ENCODE measurements around the gene NTN4. TPM values are rescaled to one million over a fixed set of nuclear protein-coding genes. Genes with fewer than 3 reads are reported as not detected.

The NTN4 gene
- total and polyA plus RNA-seq, 10 of the 15 experiments (the other 5 are each of a cell fraction or from before 2014, with no cell fraction given): 0.15 TPM; not detected in 9

DNA sequence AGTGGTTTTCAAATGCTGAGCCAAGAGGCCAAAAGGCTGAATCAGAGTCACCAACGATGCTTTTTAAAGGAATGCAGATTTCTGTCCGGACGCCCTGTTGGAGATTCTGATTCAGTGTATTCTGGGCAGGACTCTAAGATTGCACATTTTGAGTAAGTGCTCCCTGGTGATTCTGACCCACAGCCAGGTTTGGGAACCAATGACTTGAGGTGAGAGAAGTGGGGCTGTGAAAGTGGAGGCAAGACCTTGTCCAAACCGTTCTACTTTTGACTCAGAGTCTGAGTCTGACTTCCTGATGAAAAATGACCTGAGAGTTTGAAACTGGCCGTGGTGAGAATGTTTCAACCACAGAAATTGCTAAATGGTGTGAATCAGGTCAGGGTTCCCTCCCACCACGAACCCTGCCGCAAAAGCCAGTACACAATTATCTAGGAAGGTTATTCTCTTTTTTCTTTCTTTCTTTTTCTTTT lies 90.2 kb downstream of the NTN4 start (continued):
- TF ChIP-seq, protein P1, sequence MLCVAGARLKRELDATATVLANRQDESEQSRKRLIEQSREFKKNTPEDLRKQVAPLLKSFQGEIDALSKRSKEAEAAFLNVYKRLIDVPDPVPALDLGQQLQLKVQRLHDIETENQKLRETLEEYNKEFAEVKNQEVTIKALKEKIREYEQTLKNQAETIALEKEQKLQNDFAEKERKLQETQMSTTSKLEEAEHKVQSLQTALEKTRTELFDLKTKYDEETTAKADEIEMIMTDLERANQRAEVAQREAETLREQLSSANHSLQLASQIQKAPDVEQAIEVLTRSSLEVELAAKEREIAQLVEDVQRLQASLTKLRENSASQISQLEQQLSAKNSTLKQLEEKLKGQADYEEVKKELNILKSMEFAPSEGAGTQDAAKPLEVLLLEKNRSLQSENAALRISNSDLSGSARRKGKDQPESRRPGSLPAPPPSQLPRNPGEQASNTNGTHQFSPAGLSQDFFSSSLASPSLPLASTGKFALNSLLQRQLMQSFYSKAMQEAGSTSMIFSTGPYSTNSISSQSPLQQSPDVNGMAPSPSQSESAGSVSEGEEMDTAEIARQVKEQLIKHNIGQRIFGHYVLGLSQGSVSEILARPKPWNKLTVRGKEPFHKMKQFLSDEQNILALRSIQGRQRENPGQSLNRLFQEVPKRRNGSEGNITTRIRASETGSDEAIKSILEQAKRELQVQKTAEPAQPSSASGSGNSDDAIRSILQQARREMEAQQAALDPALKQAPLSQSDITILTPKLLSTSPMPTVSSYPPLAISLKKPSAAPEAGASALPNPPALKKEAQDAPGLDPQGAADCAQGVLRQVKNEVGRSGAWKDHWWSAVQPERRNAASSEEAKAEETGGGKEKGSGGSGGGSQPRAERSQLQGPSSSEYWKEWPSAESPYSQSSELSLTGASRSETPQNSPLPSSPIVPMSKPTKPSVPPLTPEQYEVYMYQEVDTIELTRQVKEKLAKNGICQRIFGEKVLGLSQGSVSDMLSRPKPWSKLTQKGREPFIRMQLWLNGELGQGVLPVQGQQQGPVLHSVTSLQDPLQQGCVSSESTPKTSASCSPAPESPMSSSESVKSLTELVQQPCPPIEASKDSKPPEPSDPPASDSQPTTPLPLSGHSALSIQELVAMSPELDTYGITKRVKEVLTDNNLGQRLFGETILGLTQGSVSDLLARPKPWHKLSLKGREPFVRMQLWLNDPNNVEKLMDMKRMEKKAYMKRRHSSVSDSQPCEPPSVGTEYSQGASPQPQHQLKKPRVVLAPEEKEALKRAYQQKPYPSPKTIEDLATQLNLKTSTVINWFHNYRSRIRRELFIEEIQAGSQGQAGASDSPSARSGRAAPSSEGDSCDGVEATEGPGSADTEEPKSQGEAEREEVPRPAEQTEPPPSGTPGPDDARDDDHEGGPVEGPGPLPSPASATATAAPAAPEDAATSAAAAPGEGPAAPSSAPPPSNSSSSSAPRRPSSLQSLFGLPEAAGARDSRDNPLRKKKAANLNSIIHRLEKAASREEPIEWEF (IDR thresholded peaks at IDR 0.05; ENCODE audit: insufficient replicate concordance, low read depth, low read length): no peak
- TF ChIP-seq, protein P2, sequence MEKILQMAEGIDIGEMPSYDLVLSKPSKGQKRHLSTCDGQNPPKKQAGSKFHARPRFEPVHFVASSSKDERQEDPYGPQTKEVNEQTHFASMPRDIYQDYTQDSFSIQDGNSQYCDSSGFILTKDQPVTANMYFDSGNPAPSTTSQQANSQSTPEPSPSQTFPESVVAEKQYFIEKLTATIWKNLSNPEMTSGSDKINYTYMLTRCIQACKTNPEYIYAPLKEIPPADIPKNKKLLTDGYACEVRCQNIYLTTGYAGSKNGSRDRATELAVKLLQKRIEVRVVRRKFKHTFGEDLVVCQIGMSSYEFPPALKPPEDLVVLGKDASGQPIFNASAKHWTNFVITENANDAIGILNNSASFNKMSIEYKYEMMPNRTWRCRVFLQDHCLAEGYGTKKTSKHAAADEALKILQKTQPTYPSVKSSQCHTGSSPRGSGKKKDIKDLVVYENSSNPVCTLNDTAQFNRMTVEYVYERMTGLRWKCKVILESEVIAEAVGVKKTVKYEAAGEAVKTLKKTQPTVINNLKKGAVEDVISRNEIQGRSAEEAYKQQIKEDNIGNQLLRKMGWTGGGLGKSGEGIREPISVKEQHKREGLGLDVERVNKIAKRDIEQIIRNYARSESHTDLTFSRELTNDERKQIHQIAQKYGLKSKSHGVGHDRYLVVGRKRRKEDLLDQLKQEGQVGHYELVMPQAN (conservative IDR thresholded peaks at IDR 0.05): no peak
- TF ChIP-seq HDAC2 (IDR thresholded peaks at IDR 0.05): no peak
- peak; percentile 68; the same call in 1 of the 2 replicates for TF ChIP-seq TCF3 (IDR thresholded peaks at IDR 0.05; ENCODE audit: borderline replicate concordance, insufficient read depth, low read depth, low read length)
- TF ChIP-seq EGR1 (IDR thresholded peaks at IDR 0.05; ENCODE audit: borderline replicate concordance in 1 of 2, low read depth in 2 of 2, low read length in 2 of 2): no peak
- peak; percentile 81 for TF ChIP-seq CBFB (IDR thresholded peaks at IDR 0.05; ENCODE audit: low read depth)
- peak; percentile 98 for TF ChIP-seq IRF4 (IDR thresholded peaks at IDR 0.05; ENCODE audit: low read depth, low read length)
- TF ChIP-seq, protein P3, sequence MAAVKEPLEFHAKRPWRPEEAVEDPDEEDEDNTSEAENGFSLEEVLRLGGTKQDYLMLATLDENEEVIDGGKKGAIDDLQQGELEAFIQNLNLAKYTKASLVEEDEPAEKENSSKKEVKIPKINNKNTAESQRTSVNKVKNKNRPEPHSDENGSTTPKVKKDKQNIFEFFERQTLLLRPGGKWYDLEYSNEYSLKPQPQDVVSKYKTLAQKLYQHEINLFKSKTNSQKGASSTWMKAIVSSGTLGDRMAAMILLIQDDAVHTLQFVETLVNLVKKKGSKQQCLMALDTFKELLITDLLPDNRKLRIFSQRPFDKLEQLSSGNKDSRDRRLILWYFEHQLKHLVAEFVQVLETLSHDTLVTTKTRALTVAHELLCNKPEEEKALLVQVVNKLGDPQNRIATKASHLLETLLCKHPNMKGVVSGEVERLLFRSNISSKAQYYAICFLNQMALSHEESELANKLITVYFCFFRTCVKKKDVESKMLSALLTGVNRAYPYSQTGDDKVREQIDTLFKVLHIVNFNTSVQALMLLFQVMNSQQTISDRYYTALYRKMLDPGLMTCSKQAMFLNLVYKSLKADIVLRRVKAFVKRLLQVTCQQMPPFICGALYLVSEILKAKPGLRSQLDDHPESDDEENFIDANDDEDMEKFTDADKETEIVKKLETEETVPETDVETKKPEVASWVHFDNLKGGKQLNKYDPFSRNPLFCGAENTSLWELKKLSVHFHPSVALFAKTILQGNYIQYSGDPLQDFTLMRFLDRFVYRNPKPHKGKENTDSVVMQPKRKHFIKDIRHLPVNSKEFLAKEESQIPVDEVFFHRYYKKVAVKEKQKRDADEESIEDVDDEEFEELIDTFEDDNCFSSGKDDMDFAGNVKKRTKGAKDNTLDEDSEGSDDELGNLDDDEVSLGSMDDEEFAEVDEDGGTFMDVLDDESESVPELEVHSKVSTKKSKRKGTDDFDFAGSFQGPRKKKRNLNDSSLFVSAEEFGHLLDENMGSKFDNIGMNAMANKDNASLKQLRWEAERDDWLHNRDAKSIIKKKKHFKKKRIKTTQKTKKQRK (IDR thresholded peaks at IDR 0.05; ENCODE audit: low read depth, low read length): no peak
- peak; percentile 81 for TF ChIP-seq JUND (IDR thresholded peaks at IDR 0.05; ENCODE audit: low read depth, low read length)
- TF ChIP-seq ZNF384 (IDR thresholded peaks at IDR 0.05; ENCODE audit: borderline replicate concordance, low read depth, low read length): no peak
- TF ChIP-seq, protein P4, sequence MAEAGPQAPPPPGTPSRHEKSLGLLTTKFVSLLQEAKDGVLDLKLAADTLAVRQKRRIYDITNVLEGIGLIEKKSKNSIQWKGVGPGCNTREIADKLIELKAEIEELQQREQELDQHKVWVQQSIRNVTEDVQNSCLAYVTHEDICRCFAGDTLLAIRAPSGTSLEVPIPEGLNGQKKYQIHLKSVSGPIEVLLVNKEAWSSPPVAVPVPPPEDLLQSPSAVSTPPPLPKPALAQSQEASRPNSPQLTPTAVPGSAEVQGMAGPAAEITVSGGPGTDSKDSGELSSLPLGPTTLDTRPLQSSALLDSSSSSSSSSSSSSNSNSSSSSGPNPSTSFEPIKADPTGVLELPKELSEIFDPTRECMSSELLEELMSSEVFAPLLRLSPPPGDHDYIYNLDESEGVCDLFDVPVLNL (IDR thresholded peaks at IDR 0.05; ENCODE audit: low read depth, low read length): no peak
- TF ChIP-seq, protein P5, sequence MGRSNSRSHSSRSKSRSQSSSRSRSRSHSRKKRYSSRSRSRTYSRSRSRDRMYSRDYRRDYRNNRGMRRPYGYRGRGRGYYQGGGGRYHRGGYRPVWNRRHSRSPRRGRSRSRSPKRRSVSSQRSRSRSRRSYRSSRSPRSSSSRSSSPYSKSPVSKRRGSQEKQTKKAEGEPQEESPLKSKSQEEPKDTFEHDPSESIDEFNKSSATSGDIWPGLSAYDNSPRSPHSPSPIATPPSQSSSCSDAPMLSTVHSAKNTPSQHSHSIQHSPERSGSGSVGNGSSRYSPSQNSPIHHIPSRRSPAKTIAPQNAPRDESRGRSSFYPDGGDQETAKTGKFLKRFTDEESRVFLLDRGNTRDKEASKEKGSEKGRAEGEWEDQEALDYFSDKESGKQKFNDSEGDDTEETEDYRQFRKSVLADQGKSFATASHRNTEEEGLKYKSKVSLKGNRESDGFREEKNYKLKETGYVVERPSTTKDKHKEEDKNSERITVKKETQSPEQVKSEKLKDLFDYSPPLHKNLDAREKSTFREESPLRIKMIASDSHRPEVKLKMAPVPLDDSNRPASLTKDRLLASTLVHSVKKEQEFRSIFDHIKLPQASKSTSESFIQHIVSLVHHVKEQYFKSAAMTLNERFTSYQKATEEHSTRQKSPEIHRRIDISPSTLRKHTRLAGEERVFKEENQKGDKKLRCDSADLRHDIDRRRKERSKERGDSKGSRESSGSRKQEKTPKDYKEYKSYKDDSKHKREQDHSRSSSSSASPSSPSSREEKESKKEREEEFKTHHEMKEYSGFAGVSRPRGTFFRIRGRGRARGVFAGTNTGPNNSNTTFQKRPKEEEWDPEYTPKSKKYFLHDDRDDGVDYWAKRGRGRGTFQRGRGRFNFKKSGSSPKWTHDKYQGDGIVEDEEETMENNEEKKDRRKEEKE (IDR thresholded peaks at IDR 0.05): no peak
- no peak for TF ChIP-seq RBBP5 (conservative IDR thresholded peaks at IDR 0.05)
- TF ChIP-seq BRCA1 (IDR thresholded peaks at IDR 0.05; ENCODE audit: low read depth, low read length): no peak
- TF ChIP-seq SPI1 (IDR thresholded peaks at IDR 0.05; ENCODE audit: borderline replicate concordance, insufficient read depth, low read depth, low read length): peak; percentile 53; the same call in 1 of the 2 replicates
